ENCODE measurements around the gene DOLPP1. TPM values are rescaled to one million over a fixed set of nuclear protein-coding genes. Genes with fewer than 3 reads are reported as not detected.
"Not testable (repeated sequence)": the region's sequence is repeated elsewhere in the genome, so short reads cannot be mapped to it uniquely, and the experiment has no call there.

Gene DOLPP1
- total RNA-seq, 4 donors from 2014 or later: 1.0 to 10.2 (median 9.7) TPM; not detected in 1

DNA sequence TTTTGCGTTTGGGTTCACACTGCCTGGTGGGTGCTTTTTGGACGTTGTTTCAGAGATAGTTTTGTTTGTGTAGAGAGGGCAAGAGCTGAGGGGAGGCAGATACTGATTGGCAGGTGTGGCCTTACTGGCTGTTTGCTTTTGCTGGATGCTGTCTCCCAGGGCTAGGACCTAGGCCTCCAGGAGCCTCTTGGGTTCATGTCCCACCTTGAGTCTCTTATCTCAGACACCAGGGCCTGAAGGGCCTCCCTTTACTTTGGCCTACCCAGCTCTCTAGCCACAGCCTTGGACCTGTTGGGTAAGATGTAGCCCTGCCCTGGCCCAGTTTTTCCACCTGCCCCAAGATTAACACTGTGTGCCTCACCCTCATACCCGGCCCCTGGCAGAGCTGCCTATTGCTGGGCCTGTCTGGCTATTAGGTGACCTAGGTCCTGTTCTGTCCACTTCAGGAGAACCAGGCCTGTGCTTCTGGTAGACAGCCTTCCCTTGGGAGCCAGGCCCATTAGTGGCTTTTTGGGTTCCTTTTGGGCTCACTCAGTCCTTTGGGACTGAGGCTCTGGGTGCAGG is 43.7 kb downstream of the DOLPP1 start:
- H3K36me3 ChIP-seq: no peaks in the 10 kb centered on the region
- H3K9me3 ChIP-seq: no peaks in the 10 kb centered on the region
- TF ChIP-seq, protein P1, sequence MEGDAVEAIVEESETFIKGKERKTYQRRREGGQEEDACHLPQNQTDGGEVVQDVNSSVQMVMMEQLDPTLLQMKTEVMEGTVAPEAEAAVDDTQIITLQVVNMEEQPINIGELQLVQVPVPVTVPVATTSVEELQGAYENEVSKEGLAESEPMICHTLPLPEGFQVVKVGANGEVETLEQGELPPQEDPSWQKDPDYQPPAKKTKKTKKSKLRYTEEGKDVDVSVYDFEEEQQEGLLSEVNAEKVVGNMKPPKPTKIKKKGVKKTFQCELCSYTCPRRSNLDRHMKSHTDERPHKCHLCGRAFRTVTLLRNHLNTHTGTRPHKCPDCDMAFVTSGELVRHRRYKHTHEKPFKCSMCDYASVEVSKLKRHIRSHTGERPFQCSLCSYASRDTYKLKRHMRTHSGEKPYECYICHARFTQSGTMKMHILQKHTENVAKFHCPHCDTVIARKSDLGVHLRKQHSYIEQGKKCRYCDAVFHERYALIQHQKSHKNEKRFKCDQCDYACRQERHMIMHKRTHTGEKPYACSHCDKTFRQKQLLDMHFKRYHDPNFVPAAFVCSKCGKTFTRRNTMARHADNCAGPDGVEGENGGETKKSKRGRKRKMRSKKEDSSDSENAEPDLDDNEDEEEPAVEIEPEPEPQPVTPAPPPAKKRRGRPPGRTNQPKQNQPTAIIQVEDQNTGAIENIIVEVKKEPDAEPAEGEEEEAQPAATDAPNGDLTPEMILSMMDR (IDR thresholded peaks at IDR 0.05): no peak
- no peak for TF ChIP-seq POLR2A (IDR thresholded peaks at IDR 0.05)
- no peaks in the 10 kb centered on the region for H3K27me3 ChIP-seq
- H3K4me1 ChIP-seq: no peaks in the 10 kb centered on the region
- H3K4me3 ChIP-seq: no peak overlapping the region
- H3K27ac ChIP-seq: no peak overlapping the region
- intact Hi-C loops (cut with DNase I; ENCODE audit: low total_unique reads): loop anchor here (10.0 kb wide), 1 partner anchor 660 kb away; no protein-coding TSS in a partner anchor
- no peak for DNase-seq

DNA sequence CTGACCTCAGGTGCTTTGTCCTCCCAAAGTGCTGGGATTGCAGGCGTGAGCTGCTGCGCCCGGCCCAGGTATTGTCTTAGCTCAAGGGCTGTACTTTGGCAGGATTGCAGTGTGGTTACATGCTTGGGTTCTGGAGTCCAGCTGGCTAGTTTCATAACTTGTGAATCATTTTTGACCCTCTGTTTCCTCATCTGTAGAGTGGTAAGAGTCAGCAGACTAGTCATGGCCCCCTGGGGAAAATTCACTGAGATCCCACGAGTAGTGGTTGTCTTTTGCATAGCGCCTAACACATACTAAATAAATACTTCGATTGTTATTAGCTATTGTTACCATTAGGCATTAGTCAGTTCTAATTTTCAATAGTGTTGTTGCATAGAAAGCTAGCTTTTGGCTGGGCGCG is 44.6 kb downstream of the DOLPP1 start:
- H3K27ac ChIP-seq: no peak overlapping the region
- H3K4me1 ChIP-seq: no peaks in the 10 kb centered on the region
- H3K4me3 ChIP-seq: no peak overlapping the region
- DNase-seq: no peak
- H3K36me3 ChIP-seq: no peaks in the 10 kb centered on the region
- intact Hi-C loops (cut with DNase I; ENCODE audit: low total_unique reads): loop anchor here (10.0 kb wide), 1 partner anchor 659 kb away; no protein-coding TSS in a partner anchor
- H3K27me3 ChIP-seq: no peaks in the 10 kb centered on the region
- no peak for TF ChIP-seq POLR2A (IDR thresholded peaks at IDR 0.05)
- TF ChIP-seq, protein P1 (IDR thresholded peaks at IDR 0.05): no peak
- no peaks in the 10 kb centered on the region for H3K9me3 ChIP-seq

DNA sequence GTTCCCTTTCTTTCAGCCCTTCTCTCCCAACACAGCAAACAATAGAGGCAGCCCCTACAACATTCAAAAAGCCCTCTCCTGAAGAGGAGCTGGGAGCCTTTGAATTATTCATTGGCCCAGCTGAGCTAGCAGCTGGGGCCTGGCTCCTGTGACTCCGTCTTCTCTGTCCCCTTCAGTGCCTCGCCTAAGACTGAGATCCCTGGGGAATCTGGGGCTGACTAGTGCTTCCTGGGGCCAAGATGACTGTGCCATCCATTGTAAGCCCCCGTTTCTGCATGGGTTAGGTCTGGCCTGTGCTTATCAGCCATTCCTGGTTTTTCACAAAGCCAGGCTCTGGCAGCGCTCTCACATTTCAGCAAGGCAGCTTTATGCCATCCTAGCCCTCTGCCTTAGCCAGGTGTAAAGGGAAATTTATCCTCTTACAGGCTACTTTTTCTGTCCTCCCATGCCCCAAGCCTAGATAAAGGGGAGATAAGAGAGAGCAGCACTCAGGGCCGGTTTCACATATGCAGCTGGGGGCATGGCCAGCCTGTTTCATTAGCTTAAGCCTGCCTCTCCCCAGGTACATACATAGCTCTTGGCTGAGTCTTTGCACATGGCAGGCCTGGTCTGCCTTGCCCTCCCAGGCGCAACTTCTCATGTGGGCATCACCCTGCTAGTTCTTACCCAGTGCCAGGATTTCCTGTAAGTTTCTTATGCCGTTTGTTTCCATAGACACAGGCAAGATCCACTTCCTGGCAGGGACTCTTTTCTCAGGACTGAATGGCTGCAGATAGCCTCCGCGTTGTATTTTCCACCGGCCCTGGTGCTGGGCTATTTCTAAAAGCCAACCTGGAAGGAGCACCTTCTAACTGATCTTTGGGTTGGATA is 46.1 kb downstream of the DOLPP1 start:
- Histone ChIP-seq H3K9me3 (no peaks in the 10 kb centered on the region), H3K27me3 (no peaks in the 10 kb centered on the region), H3K27ac (peak overlapping the region in 1 of 2 donors; percentile 11), H3K4me3 (no peak overlapping the region), H3K4me1 (no peaks in the 10 kb centered on the region), H3K36me3 (no peaks in the 10 kb centered on the region)
- DNase-seq: no peak
- TF ChIP-seq, protein P1 (IDR thresholded peaks at IDR 0.05): no peak
- no peak for TF ChIP-seq POLR2A (IDR thresholded peaks at IDR 0.05)
- intact Hi-C loops (cut with DNase I; ENCODE audit: low total_unique reads): loop anchor here (10.0 kb wide), 1 partner anchor 658 kb away; no protein-coding TSS in a partner anchor

DNA sequence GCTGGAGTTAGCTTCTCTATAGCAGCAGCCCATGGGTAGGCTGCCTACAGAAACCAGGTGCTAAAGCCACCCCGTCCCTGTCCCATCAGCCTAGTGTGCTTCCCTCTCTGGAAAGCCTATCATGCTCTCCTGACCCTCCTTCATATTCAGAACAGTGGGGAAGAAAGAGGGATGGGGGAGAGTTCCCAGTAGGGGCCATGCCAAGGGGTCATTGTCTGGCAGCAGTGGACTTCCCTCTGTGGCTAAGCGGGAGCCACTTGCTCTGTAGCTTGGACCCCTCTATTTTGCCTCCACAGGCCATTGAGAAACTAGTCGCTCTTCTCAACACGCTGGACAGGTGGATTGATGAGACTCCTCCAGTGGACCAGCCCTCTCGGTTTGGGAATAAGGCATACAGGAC is 47.8 kb downstream of the DOLPP1 start:
- no peak for DNase-seq
- Histone ChIP-seq H3K9me3 (no peaks in the 10 kb centered on the region), H3K4me1 (no peaks in the 10 kb centered on the region), H3K4me3 (no peak overlapping the region), H3K27ac (no peak overlapping the region), H3K36me3 (no peaks in the 10 kb centered on the region), H3K27me3 (no peaks in the 10 kb centered on the region)
- TF ChIP-seq, protein P1 (IDR thresholded peaks at IDR 0.05): no peak
- TF ChIP-seq POLR2A (IDR thresholded peaks at IDR 0.05): no peak
- intact Hi-C loops (cut with DNase I; ENCODE audit: low total_unique reads): loop anchor here (10.0 kb wide), 1 partner anchor 656 kb away; no protein-coding TSS in a partner anchor

DNA sequence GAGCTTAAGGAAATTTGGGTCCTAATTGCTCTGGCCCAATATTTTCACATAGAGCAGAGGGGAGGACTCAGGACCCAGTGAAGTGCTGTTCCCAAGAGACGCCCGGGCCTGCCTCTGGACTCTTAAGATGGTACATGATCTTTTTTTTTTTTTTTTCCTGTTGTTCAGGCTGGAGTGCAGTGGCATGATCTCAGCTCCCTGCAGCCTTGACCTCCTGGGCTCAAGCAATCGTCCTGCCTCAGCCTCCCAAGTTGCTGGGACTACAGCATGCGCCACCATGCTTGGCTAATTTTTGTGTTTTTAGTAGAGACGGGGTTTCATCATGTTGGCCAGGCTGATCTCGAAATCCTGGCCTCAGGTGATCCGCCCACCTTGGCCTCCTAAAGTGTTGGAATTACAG is 49.4 kb downstream of the DOLPP1 start:
- intact Hi-C loops (cut with DNase I; ENCODE audit: low total_unique reads); H3K27ac ChIP-seq; H3K4me3 ChIP-seq; H3K9me3 ChIP-seq; DNase-seq; H3K36me3 ChIP-seq; H3K4me1 ChIP-seq; H3K27me3 ChIP-seq: not testable (repeated sequence)
